Endothelial cell of umbilical vein (primary cell): ENCODE data around the gene DEDD. TPM values are rescaled to one million over a fixed set of nuclear protein-coding genes. Genes with fewer than 3 reads are reported as not detected.

ENCODE experiments used
- BruUV-seq: library from RNA; stranded (reverse); fragments of 400-500 nt; replicated peaks from 2 replicates; lab custom pipeline; 2021; lab: Mats Ljungman, UMichigan
- CTCF ChIA-PET: fragments of 300-600, 350-600 bp; sonication (Branson Sonifier 250); formaldehyde crosslinking; loops from one replicate; lab custom pipeline; 2021; ENCODE audit warnings: antibody characterized with exemption, inconsistent platforms; lab: Charles Lee
- POLR2A ChIA-PET: fragments of 300-600, 350-600 bp; sonication (Branson Sonifier 250); formaldehyde crosslinking; loops from one replicate; lab custom pipeline; 2021; ENCODE audit warnings: antibody characterized with exemption, inconsistent platforms; lab: Charles Lee
- DNase-seq: peaks from one replicate; pipeline ENCODE4 v3.0.0-alpha.2; 2011; ENCODE audit warnings: low read depth, low spot score
- FAIRE-seq: peaks from 2 replicates; lab custom pipeline; 2011; peaks lifted over from hg19 to GRCh38; lab: Jason Lieb, UNC
- H2AFZ ChIP-seq: 2 replicates; pipeline ENCODE4 v1.6.0; 2012; ENCODE audit warnings: low read depth, low read length, control low read depth, inconsistent platforms
- H3K27ac ChIP-seq: 2 replicates; pipeline ENCODE4 v1.5.1; 2011; ENCODE audit warnings: low read depth, mild to moderate bottlenecking, control low read depth, low read length, moderate library complexity; ENCODE audit not compliant: insufficient read depth
- H3K27me3 ChIP-seq, 2 experiments: 2 replicates each; pipeline versions ENCODE4 v1.6.0 to v1.6.1; 2011; ENCODE audit warnings: low read length in 2 of 2, mixed read lengths in 1 of 2; ENCODE audit not compliant: control insufficient read depth in 2 of 2, insufficient read depth in 2 of 2
- H3K36me3 ChIP-seq, 2 experiments: 2 replicates in 1 of 2; 3 replicates in 1 of 2; pipeline ENCODE4 v1.5.1; 2011; ENCODE audit warnings: low read length in 2 of 2, mild to moderate bottlenecking in 1 of 2, moderate library complexity in 1 of 2; ENCODE audit not compliant: control insufficient read depth in 2 of 2, insufficient read depth in 2 of 2; ENCODE audit errors: extremely low read depth in 1 of 2
- H3K4me1 ChIP-seq: 3 replicates; pipeline ENCODE4 v1.5.1; 2011; ENCODE audit warnings: mild to moderate bottlenecking, low read length; ENCODE audit not compliant: control insufficient read depth, insufficient read depth; ENCODE audit errors: extremely low read depth
- H3K4me2 ChIP-seq: 2 replicates; pipeline ENCODE4 v1.6.1; 2011; ENCODE audit warnings: low read length, control low read depth, mixed read lengths; ENCODE audit not compliant: insufficient read depth
- H3K4me3 ChIP-seq, 3 experiments: fragments of 200-600 bp in 1 of 3; sonication (generic), shearing (Covaris generic) in 1 of 3; replicated peaks in 1 of 3; 2 replicates each; pipeline ENCODE4 v1.5.1; 2011 to 2016; ENCODE audit warnings: control low read depth in 3 of 3, low read length in 3 of 3, mild to moderate bottlenecking in 2 of 3, inconsistent platforms in 1 of 3, low read depth in 1 of 3, moderate library complexity in 1 of 3; ENCODE audit not compliant: insufficient read depth in 1 of 3
- H3K79me2 ChIP-seq: 2 replicates; pipeline ENCODE4 v1.6.0; 2012; ENCODE audit warnings: low read length, inconsistent platforms; ENCODE audit not compliant: control insufficient read depth, insufficient read depth
- H3K9ac ChIP-seq: replicated peaks from 2 replicates; pipeline ENCODE3; 2011; ENCODE audit warnings: low read length, control low read depth; ENCODE audit not compliant: insufficient read depth; ENCODE audit errors: extremely low read depth
- H3K9me1 ChIP-seq: replicated peaks from 3 replicates; pipeline ENCODE4 v1.6.0; 2011; ENCODE audit warnings: mild to moderate bottlenecking, low read length; ENCODE audit not compliant: control insufficient read depth, insufficient read depth; ENCODE audit errors: extremely low read depth
- H3K9me3 ChIP-seq: replicated peaks from 2 replicates; pipeline ENCODE4 v1.5.1; 2012; ENCODE audit warnings: low read length, inconsistent platforms; ENCODE audit not compliant: control insufficient read depth, insufficient read depth
- H4K20me1 ChIP-seq: replicated peaks from 2 replicates; pipeline ENCODE3; 2011; ENCODE audit warnings: mild to moderate bottlenecking, low read length; ENCODE audit not compliant: control insufficient read depth, insufficient read depth; ENCODE audit errors: extremely low read depth
- CTCF ChIP-seq, 2 donors: IDR thresholded peaks; 1 replicate in 1 of 2; 2 replicates in 1 of 2; pipeline ENCODE4 v1.5.1; 2011; ENCODE audit warnings: low read length in 2 of 2, mild to moderate bottlenecking in 2 of 2, moderate library complexity in 2 of 2, control low read depth in 1 of 2, inconsistent platforms in 1 of 2, low read depth in 1 of 2; ENCODE audit not compliant: insufficient read depth in 1 of 2; ENCODE audit errors: extremely low read depth in 1 of 2
- EZH2 ChIP-seq: IDR thresholded peaks from 2 replicates; pipeline ENCODE4 v1.6.1; 2012; ENCODE audit warnings: borderline replicate concordance, low read depth, mild to moderate bottlenecking, moderate library complexity, low read length, inconsistent platforms; ENCODE audit not compliant: severe bottlenecking
- FOS ChIP-seq: IDR thresholded peaks from 2 replicates; pipeline ENCODE4 v1.6.1; 2011; ENCODE audit warnings: mild to moderate bottlenecking, low read length, moderate library complexity, borderline replicate concordance; ENCODE audit not compliant: insufficient read depth
- GATA2 ChIP-seq: IDR thresholded peaks from 2 replicates; pipeline ENCODE4 v1.7.0; 2011; ENCODE audit warnings: low read depth, mild to moderate bottlenecking, moderate library complexity, mixed read lengths, low read length; ENCODE audit not compliant: insufficient read length, insufficient read depth
- JUN ChIP-seq: IDR thresholded peaks from 2 replicates; pipeline ENCODE4 v1.6.1; 2011; ENCODE audit warnings: borderline replicate concordance, low read depth; ENCODE audit not compliant: insufficient read length, insufficient read depth
- MYC ChIP-seq: IDR thresholded peaks from one replicate; pipeline ENCODE4 v1.6.1; 2011; ENCODE audit warnings: mild to moderate bottlenecking, low read depth, low read length
- POLR2A ChIP-seq: IDR thresholded peaks from 2 replicates; pipeline ENCODE4 v1.6.1; 2012; ENCODE audit warnings: low read depth, mild to moderate bottlenecking, control low read depth, low read length
- POLR2AphosphoS5 ChIP-seq: IDR thresholded peaks from 2 replicates; pipeline ENCODE4 v1.6.1; 2012; ENCODE audit warnings: low read depth, mild to moderate bottlenecking, control low read depth, low read length, moderate library complexity; ENCODE audit not compliant: insufficient read depth
- dilution Hi-C: fragments of 300-500 bp; cut with MboI; formaldehyde crosslinking; loops from one replicate; pipeline ENCODE4 v1.15.0; 2019; ENCODE audit warnings: low sequenced_read_pairs; ENCODE audit not compliant: extremely low pct_ligation_motif_present
- intact Hi-C: fragments of 100-400 bp; cut with micrococcal nuclease; formaldehyde crosslinking; loops from one replicate; pipeline ENCODE4 v1.10.0; 2022
- polyA plus RNA-seq, 4 experiments: library from polyadenylated mRNA; depleted of rRNA in 3 of 4; stranded (reverse) in 3 of 4; unstranded in 1 of 4; fragments of >200 nt; gene quantifications; 2 replicates each; pipeline versions ENCODE4 v1.2.1 to v1.2.3, GENCODE V29; 2011 to 2012; ENCODE audit warnings: missing spikeins in 1 of 4
- total RNA-seq: library from RNA; stranded (reverse); gene quantifications from 2 replicates; pipeline ENCODE4 v1.2.3, GENCODE V29; 2021
- TF ChIP-seq, protein P1 (sequence below): IDR thresholded peaks from 2 replicates; pipeline ENCODE4 v1.6.1; 2011; ENCODE audit not compliant: insufficient read depth, insufficient read length

Gene DEDD
- total and polyA plus RNA-seq, 2 donors (not counting 3 experiments of a cell fraction or from before 2014, with no cell fraction given), result 50.2 to 78.3 TPM

DNA sequence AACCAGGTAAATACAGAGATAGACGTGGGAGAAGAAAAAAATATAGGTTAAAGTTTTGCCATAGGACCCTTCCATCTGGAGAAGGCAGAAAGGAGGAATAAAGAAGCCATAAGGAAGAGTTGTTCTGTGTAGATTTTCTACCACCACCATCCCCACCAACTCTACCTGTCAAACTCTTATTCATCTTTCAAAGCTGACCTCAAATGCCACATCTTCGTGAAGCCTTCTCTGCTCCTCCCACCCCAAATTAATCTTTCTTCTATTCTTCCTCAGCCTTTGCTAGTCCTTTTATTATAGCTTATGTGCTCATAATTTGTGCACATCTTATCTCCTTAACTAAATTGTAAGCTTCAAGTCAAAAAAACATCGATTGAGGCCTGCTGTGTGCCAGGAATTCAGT, 41.9 kb downstream of the DEDD start:
- H4K20me1 ChIP-seq, result no peaks in the 10 kb centered on the region
- dilution Hi-C loops, result no loop called here
- H3K79me2 ChIP-seq, result no peaks in the 10 kb centered on the region
- FAIRE-seq, result no peak
- no peak overlapping the region for H2AFZ ChIP-seq
- no peaks in the 10 kb centered on the region for H3K36me3 ChIP-seq
- TF ChIP-seq, protein P1, sequence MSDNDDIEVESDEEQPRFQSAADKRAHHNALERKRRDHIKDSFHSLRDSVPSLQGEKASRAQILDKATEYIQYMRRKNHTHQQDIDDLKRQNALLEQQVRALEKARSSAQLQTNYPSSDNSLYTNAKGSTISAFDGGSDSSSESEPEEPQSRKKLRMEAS, result no peak
- TF ChIP-seq EZH2 (no peak), POLR2A (no peak), FOS (no peak), JUN (no peak), GATA2 (no peak), MYC (no peak), CTCF (IDR thresholded peaks at IDR 0.05; ENCODE audit: extremely low read depth in 1 of 2, insufficient read depth in 1 of 2, low read depth in 1 of 2, low read length in 2 of 2) (no peak), POLR2AphosphoS5 (no peak)
- no peaks in the 10 kb centered on the region for H3K4me1 ChIP-seq
- H3K4me3 ChIP-seq, result no peak overlapping the region
- ChIA-PET POLR2A (no interaction called here), CTCF (interaction anchor here (1.1 kb wide), 1 partner anchor 93 kb away, joined by 4 read pairs; no protein-coding TSS in a partner anchor)
- H3K9ac ChIP-seq, result no peak overlapping the region
- intact Hi-C loops, result no loop called here
- DNase-seq, result no peak
- H3K9me3 ChIP-seq, result no peaks in the 10 kb centered on the region
- H3K27ac ChIP-seq, result no peak overlapping the region
- no peak overlapping the region for H3K4me2 ChIP-seq
- H3K9me1 ChIP-seq, result no peaks in the 10 kb centered on the region
- H3K27me3 ChIP-seq, result no peaks in the 10 kb centered on the region
- no TSS peak for BruUV-seq
